A673 (cell line): ENCODE results near the gene ELAPOR1.
"Not testable (repeated sequence)": the region's sequence is repeated elsewhere in the genome, so short reads cannot be mapped to it uniquely, and the experiment has no call there.

Experiments
- EZH2 ChIP-seq: fragments of 200-600 bp; sonication (generic); IDR thresholded peaks from 2 replicates; pipeline ENCODE4 v1.6.1; 2017; ENCODE audit warnings: borderline replicate concordance, low read depth, mild to moderate bottlenecking, mixed read lengths, antibody characterized with exemption, low read length; ENCODE audit not compliant: poor library complexity, severe bottlenecking
- TF ChIP-seq, protein P1 (sequence below): fragments of 300-800, 200-600 bp; sonication (generic); conservative IDR thresholded peaks from 2 replicates; pipeline ENCODE4 v1.5.1; 2017; ENCODE audit warnings: low read depth, mild to moderate bottlenecking, antibody characterized with exemption, low read length, moderate library complexity, mixed read lengths

DNA sequence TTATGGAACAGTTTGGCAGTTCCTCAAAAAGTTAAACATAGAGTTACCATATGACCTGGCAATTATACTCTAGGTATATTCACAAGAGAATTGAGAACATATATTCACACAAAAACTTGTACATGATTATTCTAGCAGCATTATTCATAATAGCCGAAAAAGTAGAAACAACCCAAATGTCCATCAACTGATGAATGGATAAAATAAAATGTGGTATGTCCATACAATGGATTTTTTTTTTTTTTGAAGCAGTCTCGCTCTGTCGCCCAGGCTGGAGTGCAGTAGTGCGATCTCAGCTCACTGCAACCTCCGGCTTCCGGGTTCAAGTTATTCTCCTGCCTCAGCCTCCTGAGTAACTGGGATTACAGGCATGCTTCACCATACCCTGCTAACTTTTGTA is 28.8 kb downstream of the ELAPOR1 start:
- TF ChIP-seq, protein P1, sequence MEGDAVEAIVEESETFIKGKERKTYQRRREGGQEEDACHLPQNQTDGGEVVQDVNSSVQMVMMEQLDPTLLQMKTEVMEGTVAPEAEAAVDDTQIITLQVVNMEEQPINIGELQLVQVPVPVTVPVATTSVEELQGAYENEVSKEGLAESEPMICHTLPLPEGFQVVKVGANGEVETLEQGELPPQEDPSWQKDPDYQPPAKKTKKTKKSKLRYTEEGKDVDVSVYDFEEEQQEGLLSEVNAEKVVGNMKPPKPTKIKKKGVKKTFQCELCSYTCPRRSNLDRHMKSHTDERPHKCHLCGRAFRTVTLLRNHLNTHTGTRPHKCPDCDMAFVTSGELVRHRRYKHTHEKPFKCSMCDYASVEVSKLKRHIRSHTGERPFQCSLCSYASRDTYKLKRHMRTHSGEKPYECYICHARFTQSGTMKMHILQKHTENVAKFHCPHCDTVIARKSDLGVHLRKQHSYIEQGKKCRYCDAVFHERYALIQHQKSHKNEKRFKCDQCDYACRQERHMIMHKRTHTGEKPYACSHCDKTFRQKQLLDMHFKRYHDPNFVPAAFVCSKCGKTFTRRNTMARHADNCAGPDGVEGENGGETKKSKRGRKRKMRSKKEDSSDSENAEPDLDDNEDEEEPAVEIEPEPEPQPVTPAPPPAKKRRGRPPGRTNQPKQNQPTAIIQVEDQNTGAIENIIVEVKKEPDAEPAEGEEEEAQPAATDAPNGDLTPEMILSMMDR = not testable (repeated sequence)
- not testable (repeated sequence) for TF ChIP-seq EZH2
